HEK293T (cell line): Measurements from ENCODE around the gene RAB6A.

Source experiments
- CTCF ChIA-PET: fragments of 350-600 bp; formaldehyde crosslinking; extraction: SDS; loops from one replicate; lab custom pipeline; 2021; ENCODE audit warnings: antibody characterized with exemption, inconsistent platforms; lab: Yijun Ruan, JAX
- POLR2A ChIA-PET: fragments of 350-600 bp; formaldehyde crosslinking; extraction: SDS; loops from one replicate; lab custom pipeline; 2020; ENCODE audit warnings: antibody characterized with exemption, inconsistent platforms; lab: Yijun Ruan, JAX
- DNase-seq: peaks from one replicate; pipeline ENCODE4 v3.0.0; 2012; ENCODE audit warnings: mixed read lengths; ENCODE audit errors: extremely low spot score
- ARNT ChIP-seq: fragments of 450-650 bp; IDR thresholded peaks from 2 replicates; pipeline ENCODE4 v1.6.1; 2017; ENCODE audit warnings: mild to moderate bottlenecking
- BHLHE40 ChIP-seq: fragments of 450-650 bp; IDR thresholded peaks from 2 replicates; pipeline ENCODE4 v1.6.1; 2016; ENCODE audit warnings: mild to moderate bottlenecking, moderate library complexity, borderline replicate concordance
- CTBP1 ChIP-seq: fragments of 450-650 bp; IDR thresholded peaks from 2 replicates; pipeline ENCODE4 v1.6.1; 2016; ENCODE audit warnings: borderline replicate concordance
- ELF4 ChIP-seq: fragments of 450-650 bp; IDR thresholded peaks from 2 replicates; pipeline ENCODE4 v1.6.1; 2017; ENCODE audit warnings: antibody characterized with exemption
- FOXA1 ChIP-seq: fragments of 450-650 bp; IDR thresholded peaks from 2 replicates; pipeline ENCODE4 v1.6.1; 2016; ENCODE audit warnings: mild to moderate bottlenecking
- FOXK2 ChIP-seq: fragments of 450-650 bp; IDR thresholded peaks from 2 replicates; pipeline ENCODE4 v1.6.1; 2016; ENCODE audit warnings: mild to moderate bottlenecking
- FOXM1 ChIP-seq: fragments of 450-650 bp; IDR thresholded peaks from 2 replicates; pipeline ENCODE4 v1.6.1; 2017; ENCODE audit warnings: mild to moderate bottlenecking, borderline replicate concordance
- HDGF ChIP-seq: fragments of 450-650 bp; IDR thresholded peaks from 2 replicates; pipeline ENCODE4 v1.6.1; 2017; ENCODE audit warnings: antibody characterized with exemption, borderline replicate concordance
- L3MBTL2 ChIP-seq: fragments of 450-650 bp; conservative IDR thresholded peaks from 2 replicates; pipeline ENCODE4 v1.6.1; 2016; ENCODE audit warnings: mild to moderate bottlenecking
- LEF1 ChIP-seq: fragments of 450-650 bp; IDR thresholded peaks from 2 replicates; pipeline ENCODE4 v1.6.1; 2017; ENCODE audit warnings: mild to moderate bottlenecking, borderline replicate concordance
- NFRKB ChIP-seq: fragments of 450-650 bp; IDR thresholded peaks from 2 replicates; pipeline ENCODE4 v1.6.1; 2016; ENCODE audit warnings: mild to moderate bottlenecking, moderate library complexity
- SP1 ChIP-seq: fragments of 450-650 bp; IDR thresholded peaks from 2 replicates; pipeline ENCODE4 v1.6.1; 2017
- SUZ12 ChIP-seq: fragments of 450-650 bp; IDR thresholded peaks from 2 replicates; pipeline ENCODE4 v1.6.1; 2016; ENCODE audit warnings: mild to moderate bottlenecking
- TARDBP ChIP-seq: fragments of 450-650 bp; IDR thresholded peaks from 2 replicates; pipeline ENCODE4 v1.6.1; 2016
- ZNF384 ChIP-seq: fragments of 450-650 bp; IDR thresholded peaks from 2 replicates; pipeline ENCODE4 v1.6.1; 2016
- TF ChIP-seq, protein P1 (sequence below): fragments of 450-650 bp; IDR thresholded peaks from 2 replicates; pipeline ENCODE4 v1.6.1; 2016

The RAB6A gene

DNA sequence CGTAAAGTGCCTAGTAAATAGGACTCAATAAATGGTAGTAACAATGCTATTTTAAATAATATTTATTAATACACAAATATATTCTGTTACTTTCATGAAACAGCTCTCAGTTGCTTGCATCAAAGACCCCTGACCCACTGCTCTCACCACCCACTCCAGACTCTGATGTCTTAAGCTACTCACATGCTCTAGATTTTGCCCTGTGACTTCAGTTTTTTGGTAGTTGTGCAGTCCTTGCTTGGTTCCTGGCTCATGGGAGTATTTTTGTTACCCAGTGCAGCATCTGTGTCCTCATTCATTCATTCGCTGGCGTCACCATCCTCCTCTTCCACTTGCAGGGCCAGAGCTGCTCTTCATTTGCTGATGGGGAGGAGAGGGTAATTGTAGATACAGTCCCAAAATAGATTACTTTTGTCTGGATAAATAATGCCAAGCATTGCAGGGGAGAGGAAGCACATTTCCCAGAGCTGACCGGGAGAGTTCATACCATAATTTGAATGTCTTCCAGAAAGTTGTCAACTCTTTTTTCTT is 39.5 kb upstream of the RAB6A start:
- ChIA-PET POLR2A (interaction anchor here (1.1 to 3.7 kb wide), 2 partner anchors 12 to 21 kb away, joined by 4 to 13 read pairs; partner anchors contain the start of gene MRPL48), CTCF (interaction anchor here (0.7 kb wide), 1 partner anchor 1256 kb away, joined by 3 read pairs; no protein-coding TSS in a partner anchor)
- TF ChIP-seq ZNF384 (no peak), CTBP1 (no peak), SP1 (no peak), TARDBP (no peak), NFRKB (no peak), ARNT (no peak), ELF4 (no peak), FOXA1 (no peak), FOXM1 (no peak), HDGF (no peak), SUZ12 (no peak)
- TF ChIP-seq, protein P1, sequence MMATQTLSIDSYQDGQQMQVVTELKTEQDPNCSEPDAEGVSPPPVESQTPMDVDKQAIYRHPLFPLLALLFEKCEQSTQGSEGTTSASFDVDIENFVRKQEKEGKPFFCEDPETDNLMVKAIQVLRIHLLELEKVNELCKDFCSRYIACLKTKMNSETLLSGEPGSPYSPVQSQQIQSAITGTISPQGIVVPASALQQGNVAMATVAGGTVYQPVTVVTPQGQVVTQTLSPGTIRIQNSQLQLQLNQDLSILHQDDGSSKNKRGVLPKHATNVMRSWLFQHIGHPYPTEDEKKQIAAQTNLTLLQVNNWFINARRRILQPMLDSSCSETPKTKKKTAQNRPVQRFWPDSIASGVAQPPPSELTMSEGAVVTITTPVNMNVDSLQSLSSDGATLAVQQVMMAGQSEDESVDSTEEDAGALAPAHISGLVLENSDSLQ = no peak
- DNase-seq = no peak

DNA sequence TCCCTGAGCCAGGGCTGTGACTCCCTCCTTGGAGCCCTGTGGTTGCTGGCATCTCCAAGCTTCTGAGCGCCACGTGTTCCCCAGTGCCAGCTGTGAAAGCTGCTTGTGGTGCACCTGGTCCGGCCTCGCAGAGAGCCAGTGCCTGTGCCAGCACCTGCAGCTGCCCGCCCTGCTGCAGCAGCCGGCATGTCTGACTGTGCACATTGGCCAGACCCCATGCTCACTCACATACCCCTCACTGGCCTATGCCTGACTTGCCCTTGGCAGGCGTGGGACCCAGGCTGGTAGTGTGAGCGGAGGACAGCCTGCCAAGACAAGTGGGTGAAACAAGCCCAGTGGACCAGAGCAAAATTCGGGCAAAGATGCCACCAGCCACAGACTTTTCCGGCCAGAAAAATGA is 36.6 kb upstream of the RAB6A start:
- DNase-seq = no peak
- no peak for TF ChIP-seq FOXM1
- TF ChIP-seq ELF4 = no peak
- no peak for TF ChIP-seq CTBP1
- no peak for TF ChIP-seq HDGF
- TF ChIP-seq SP1 = no peak
- no peak for TF ChIP-seq ZNF384
- TF ChIP-seq LEF1 = no peak
- TF ChIP-seq, protein P1 = no peak
- no peak for TF ChIP-seq BHLHE40
- no peak for TF ChIP-seq L3MBTL2
- TF ChIP-seq ARNT = no peak
- TF ChIP-seq FOXA1 = no peak
- TF ChIP-seq TARDBP = no peak
- no peak for TF ChIP-seq NFRKB
- TF ChIP-seq SUZ12 = no peak
- no peak for TF ChIP-seq FOXK2
- POLR2A ChIA-PET = interaction anchor here (1.5 kb wide), 1 partner anchor 9 kb away, joined by 9 read pairs; the partner anchor contains the start of gene MRPL48
- CTCF ChIA-PET = no interaction called here

DNA sequence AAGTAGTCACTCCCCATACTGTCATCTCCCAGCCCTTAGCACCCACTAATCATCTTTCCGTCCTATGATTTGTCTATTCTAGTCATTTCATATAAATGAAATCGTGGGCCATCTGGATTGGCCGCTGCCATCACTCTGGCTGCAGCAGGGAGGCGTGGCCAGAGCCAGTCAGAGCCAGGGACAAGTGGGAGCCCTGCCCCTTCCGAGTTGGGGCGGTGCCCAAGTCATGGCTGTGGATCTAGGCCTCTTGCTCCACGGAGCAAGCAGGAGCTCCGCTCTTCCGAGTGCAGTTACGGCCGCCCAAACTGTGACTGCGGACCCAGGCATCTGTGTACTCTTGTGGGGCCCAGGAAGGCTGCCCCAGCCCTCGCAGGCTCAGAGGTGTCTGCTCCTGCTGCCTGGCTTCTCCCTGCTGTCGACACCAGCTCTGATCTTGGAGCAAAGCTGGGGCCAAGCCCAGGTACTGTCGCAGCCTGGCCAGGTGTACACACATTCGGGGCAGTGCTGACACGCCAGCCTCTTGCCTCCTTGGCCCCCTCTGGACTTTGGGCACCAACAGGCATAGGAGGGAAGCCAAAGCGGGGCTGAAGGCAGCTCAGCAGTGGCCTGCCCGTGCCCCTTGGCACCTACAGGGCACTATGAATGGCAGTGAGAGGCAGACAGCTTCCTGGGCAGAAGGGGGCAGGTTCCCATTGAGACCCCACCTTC is 35.2 kb upstream of the RAB6A start:
- no peak for DNase-seq
- TF ChIP-seq ELF4 (no peak), ARNT (no peak), ZNF384 (no peak), CTBP1 (no peak), SUZ12 (no peak), FOXM1 (no peak), FOXK2 (no peak)
- TF ChIP-seq, protein P1 = no peak
- ChIA-PET CTCF (no interaction called here), POLR2A (interaction anchor here (1.5 kb wide), 1 partner anchor 8 kb away, joined by 9 read pairs; the partner anchor contains the start of gene MRPL48)

DNA sequence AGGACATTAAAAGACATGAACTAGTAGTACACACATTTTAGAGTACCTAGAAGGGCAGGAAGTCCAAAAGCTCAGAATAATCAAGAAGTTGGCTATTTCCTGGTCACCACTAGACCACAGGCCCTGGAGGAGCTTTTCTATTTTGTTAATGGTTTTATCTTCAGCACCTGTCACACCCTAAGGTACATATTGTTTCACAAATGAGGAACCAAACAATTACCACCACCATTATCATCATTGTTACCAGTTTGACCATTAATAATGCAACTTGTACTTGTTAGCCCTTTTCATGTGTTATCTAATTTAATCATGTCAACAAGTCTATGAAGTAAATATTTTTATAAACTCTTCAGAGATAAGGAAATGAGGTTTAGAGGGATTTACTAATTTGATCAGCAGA is 31.7 kb upstream of the RAB6A start:
- no peak for DNase-seq
- ChIA-PET POLR2A (interaction anchor here (1.4 kb wide), 1 partner anchor 13 kb away, joined by 3 read pairs; no protein-coding TSS in a partner anchor), CTCF (no interaction called here)
- no peak for TF ChIP-seq HDGF
- no peak for TF ChIP-seq FOXK2
- TF ChIP-seq ZNF384 = no peak
- no peak for TF ChIP-seq NFRKB
- no peak for TF ChIP-seq ELF4
- no peak for TF ChIP-seq SUZ12
- TF ChIP-seq L3MBTL2 = no peak
- TF ChIP-seq LEF1 = no peak
- TF ChIP-seq FOXM1 = no peak
- TF ChIP-seq SP1 = no peak
- TF ChIP-seq CTBP1 = no peak
- no peak for TF ChIP-seq BHLHE40
- no peak for TF ChIP-seq FOXA1
- no peak for TF ChIP-seq ARNT
- TF ChIP-seq, protein P1 = no peak
- no peak for TF ChIP-seq TARDBP

DNA sequence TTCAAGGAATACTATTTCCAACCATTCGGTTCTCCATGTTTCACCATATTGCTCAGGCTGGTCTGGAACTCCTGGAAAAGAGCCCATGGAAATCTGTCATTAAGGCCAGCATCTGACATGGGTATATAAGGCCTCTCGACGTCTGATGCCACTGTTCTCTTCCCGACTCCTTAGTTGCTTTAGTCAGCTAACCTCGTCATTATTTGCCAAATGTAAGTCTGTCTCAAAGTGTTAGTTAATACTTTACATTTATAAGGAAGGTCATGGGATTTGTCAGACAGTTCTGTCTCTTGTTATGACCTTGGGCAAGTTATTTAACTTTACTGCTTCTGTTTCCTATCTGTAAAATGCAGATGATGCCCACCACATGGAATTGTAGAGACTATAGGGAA is 28.4 kb upstream of the RAB6A start:
- no peak for TF ChIP-seq ELF4
- no peak for TF ChIP-seq HDGF
- TF ChIP-seq LEF1 = no peak
- TF ChIP-seq NFRKB = no peak
- TF ChIP-seq FOXK2 = no peak
- no peak for TF ChIP-seq SP1
- TF ChIP-seq ARNT = no peak
- TF ChIP-seq BHLHE40 = no peak
- TF ChIP-seq SUZ12 = no peak
- no peak for TF ChIP-seq FOXA1
- TF ChIP-seq ZNF384 = no peak
- TF ChIP-seq FOXM1 = no peak
- TF ChIP-seq CTBP1 = no peak
- TF ChIP-seq TARDBP = no peak
- no peak for TF ChIP-seq L3MBTL2
- TF ChIP-seq, protein P1 = no peak
- DNase-seq = no peak
- ChIA-PET CTCF (no interaction called here), POLR2A (interaction anchor here (2.6 kb wide), 1 partner anchor 10 kb away, joined by 39 read pairs; no protein-coding TSS in a partner anchor)
